ENCODE measurements around the gene PPM1H. TPM values are rescaled to one million over a fixed set of nuclear protein-coding genes. Genes with fewer than 3 reads are reported as not detected.

Gene PPM1H
- total RNA-seq, 1 donor, result 1.3 TPM

DNA sequence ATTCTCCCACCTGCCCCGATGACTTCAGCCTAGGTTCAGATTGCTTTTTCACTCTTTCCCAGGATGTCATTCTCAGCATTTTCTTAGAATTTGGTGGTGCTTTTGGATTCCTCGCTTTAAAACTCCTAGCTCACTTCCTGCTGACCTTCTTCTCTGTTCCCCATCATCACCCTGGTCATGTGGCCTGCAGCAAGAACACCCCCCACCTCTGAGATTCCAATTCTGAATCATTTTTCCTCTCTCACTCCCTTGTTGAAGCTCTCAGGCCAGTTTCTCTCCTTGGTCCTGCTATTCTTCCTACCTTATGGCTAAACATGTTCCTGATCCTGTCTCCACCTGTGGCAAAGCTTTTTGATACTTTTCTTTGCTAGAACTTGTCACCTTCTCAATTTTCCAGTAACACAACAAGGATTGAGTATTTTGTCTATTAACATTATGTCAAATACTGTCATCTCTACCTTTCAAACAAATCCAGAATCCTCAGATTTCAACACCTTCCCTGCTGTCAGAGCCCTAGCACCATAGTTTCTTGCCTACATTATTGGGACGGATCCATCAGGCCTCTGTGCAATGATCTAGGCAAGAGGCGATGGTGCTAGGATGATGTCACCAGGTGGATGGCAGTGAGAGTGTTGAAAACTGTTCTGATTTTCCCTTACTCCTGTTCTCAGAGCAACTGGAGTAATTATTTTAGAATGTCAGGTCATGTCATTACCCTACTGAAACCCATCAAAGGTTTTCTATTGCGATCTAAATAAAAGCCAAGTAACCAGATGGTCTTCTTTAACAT is 234.7 kb downstream of the PPM1H start:
- no peaks in the 10 kb centered on the region for H3K9me3 ChIP-seq (ENCODE audit: low read depth, low read length)
- peaks cover 22% of the 10 kb centered on the region for H3K4me1 ChIP-seq (ENCODE audit: insufficient read depth, low read length)
- H3K4me3 ChIP-seq (ENCODE audit: low read length), result no peak overlapping the region
- no peaks in the 10 kb centered on the region for H3K27me3 ChIP-seq (ENCODE audit: insufficient read depth, low read length)

DNA sequence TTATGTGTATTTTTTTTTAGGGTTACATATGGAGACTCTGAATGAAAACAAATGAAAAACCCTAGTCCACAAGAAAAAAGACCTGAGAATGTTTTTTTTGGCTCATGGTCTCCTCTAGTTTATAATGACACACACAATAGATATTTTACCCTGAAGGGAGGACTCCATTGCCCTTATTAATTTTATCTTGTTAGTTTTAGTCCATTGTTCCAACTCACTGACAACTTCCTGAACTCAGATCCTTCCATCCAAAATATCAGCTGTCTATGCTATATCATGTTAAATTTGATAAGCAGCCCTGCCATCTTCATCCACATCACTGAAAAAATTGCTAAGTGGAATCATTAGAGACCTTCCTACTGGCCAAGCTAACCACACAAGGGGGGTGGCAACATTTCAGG is 236.2 kb downstream of the PPM1H start:
- no peak overlapping the region for H3K4me3 ChIP-seq (ENCODE audit: low read length)
- no peaks in the 10 kb centered on the region for H3K9me3 ChIP-seq (ENCODE audit: low read depth, low read length)
- H3K4me1 ChIP-seq (ENCODE audit: insufficient read depth, low read length), result peaks cover 21% of the 10 kb centered on the region
- no peaks in the 10 kb centered on the region for H3K27me3 ChIP-seq (ENCODE audit: insufficient read depth, low read length)

DNA sequence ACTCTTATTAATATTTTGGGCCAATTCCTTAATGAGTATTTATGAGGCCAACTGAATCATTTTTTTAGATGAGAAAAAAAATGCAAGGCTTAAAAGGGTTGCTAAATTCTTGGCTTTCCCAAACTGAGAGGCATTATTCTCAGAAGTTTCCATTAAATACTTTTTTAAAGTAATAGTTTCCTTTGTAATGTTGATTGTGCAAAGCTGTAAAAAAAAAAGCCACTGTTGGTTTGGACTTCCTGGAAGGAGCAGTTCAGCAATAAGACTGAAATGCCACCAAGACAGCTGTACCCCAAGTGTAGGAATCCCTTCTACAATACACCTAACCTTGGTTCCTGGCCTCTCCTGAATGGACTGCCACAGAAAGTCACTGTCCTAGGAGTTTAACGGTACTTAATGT is 237.1 kb downstream of the PPM1H start:
- Histone ChIP-seq H3K27me3 (ENCODE audit: insufficient read depth, low read length) (no peaks in the 10 kb centered on the region), H3K9me3 (ENCODE audit: low read depth, low read length) (no peaks in the 10 kb centered on the region), H3K4me3 (ENCODE audit: low read length) (no peak overlapping the region), H3K4me1 (ENCODE audit: insufficient read depth, low read length) (peaks cover 13% of the 10 kb centered on the region)

DNA sequence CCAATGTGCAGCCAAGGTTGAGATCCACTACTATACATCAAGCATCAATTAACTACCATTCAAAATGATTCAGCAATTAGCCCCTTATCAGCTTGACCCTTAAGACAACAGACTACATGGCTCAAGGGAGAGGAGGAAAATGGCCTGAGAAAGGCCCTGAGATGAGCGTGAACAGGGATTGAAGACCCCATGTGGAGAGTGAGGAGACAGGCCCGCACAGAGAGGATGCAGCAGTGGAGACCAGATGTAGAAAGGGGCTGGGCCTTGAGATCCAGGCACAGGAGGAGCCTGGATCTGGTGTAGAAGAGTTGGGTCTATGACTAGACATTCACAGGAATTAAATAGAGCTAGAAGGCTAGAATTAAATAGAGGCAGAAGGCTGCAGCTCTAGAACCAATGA is 239.3 kb downstream of the PPM1H start:
- no peak overlapping the region for H3K4me3 ChIP-seq (ENCODE audit: low read length)
- no peaks in the 10 kb centered on the region for H3K27me3 ChIP-seq (ENCODE audit: insufficient read depth, low read length)
- no peaks in the 10 kb centered on the region for H3K9me3 ChIP-seq (ENCODE audit: low read depth, low read length)
- H3K4me1 ChIP-seq (ENCODE audit: insufficient read depth, low read length), result peaks cover 4% of the 10 kb centered on the region

DNA sequence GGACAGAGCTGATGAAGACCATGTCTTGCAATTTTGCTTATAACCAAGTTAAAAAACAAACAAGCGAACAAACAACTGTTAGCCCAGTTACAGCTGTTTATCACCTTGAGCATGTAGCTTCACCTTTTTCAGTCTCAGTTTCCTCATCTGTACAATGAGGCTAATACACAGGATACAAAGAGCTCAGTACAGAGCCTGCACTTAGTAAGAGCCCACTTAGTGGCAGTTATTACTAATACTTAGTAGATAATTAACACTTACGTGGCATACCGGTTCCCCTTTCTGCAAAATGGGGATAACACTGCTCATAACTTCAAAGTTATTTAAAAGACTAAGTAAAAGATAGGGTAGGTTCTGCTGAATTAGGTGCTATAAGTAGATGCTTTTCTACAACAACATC is 240.3 kb downstream of the PPM1H start:
- no peaks in the 10 kb centered on the region for H3K27me3 ChIP-seq (ENCODE audit: insufficient read depth, low read length)
- no peaks in the 10 kb centered on the region for H3K9me3 ChIP-seq (ENCODE audit: low read depth, low read length)
- peaks cover 4% of the 10 kb centered on the region for H3K4me1 ChIP-seq (ENCODE audit: insufficient read depth, low read length)
- no peak overlapping the region for H3K4me3 ChIP-seq (ENCODE audit: low read length)

DNA sequence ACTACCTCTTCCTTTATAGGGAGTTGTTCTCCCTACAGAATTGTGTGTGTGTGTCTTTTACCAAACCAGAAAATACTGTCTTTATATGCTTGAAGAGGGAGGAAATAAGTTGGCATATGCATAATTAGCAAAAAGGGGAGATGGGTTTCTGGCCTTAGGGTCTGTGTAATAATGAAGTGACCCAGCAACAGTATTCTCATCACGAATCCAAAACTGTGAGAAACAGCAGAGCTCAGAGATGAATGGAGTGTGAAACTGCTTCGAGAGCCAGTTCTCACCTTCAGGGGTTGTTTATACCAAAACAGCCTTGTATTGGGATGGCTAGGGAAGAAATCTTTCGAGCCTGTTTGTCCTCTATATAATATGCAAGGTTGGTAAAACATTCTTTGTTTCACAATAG is 240.8 kb downstream of the PPM1H start:
- Histone ChIP-seq H3K9me3 (ENCODE audit: low read depth, low read length) (no peaks in the 10 kb centered on the region), H3K4me3 (ENCODE audit: low read length) (no peak overlapping the region), H3K27me3 (ENCODE audit: insufficient read depth, low read length) (no peaks in the 10 kb centered on the region), H3K4me1 (ENCODE audit: insufficient read depth, low read length) (peaks cover 4% of the 10 kb centered on the region)

DNA sequence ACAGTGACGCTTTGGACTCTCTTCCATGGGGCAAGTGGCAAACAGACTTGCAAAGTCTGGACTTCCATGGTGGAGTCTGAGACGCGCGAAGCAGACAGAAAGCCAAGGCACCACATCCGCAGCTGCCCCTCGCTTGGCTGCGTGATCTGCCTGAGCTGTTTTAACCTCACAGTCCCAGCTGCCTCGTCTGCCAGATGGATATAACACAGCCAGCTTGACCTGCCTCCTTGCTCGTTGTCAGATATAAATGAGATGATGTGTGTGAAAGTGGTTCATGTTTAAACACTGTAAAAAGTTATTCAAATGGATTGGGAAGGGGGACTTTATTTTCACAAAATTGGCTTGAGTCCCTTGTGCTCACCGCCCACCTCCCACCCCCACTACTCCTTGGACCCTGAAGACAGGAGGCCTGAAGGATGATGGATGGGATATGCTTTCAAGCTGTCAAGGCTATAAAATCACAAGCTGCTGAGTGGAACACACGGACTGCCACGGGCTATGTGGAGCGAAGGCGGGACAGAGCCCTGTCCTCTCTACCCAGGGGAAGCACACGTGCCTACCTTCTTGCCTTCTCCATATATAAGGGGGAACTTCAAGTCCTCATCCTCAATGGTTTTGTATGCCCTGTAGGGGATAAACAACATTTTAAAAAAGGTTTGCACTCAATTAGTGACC is 241.4 kb downstream of the PPM1H start:
- Histone ChIP-seq H3K4me1 (ENCODE audit: insufficient read depth, low read length) (peaks cover 4% of the 10 kb centered on the region), H3K4me3 (ENCODE audit: low read length) (no peak overlapping the region), H3K27me3 (ENCODE audit: insufficient read depth, low read length) (no peaks in the 10 kb centered on the region), H3K9me3 (ENCODE audit: low read depth, low read length) (no peaks in the 10 kb centered on the region)

DNA sequence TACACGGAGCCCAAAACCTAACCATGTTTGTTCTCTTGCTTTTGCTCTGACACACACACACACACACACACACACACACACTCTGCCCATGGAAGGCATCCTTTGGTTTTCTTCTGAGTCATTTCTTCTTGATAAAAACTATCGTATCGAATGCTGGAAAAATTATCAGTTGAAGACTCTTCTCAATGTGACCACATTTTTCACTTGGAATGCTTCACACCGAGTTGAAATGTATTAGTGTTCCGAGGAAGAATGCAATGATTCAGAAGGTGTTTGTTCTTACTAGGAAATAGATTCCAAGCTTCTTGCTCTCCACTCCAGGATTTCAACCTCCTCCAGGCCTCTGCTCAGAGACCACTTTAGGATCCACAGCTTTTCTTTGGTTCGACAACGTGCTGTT is 242.1 kb downstream of the PPM1H start:
- Histone ChIP-seq H3K9me3 (ENCODE audit: low read depth, low read length) (no peaks in the 10 kb centered on the region), H3K4me3 (ENCODE audit: low read length) (no peak overlapping the region), H3K4me1 (ENCODE audit: insufficient read depth, low read length) (peaks cover under 1% of the 10 kb centered on the region), H3K27me3 (ENCODE audit: insufficient read depth, low read length) (no peaks in the 10 kb centered on the region)

DNA sequence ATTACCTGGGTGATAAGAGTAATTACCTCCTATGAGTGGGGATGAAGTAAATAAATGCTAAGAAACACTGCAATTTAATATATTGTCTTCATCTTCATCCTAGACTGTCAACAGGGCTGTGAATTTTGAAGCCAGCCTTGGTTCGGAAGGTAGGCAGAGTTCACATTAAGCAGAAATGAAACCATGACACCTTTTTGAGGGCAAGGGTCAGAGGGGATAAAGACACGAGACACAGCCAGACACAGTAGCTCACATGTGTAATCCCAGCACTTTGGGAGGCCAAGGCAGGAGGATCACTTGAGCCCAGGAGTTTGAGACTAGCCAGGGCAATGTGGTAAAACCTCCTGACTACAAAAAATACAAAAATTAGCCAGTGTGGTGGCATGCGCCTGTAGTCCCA is 243.6 kb downstream of the PPM1H start:
- Histone ChIP-seq H3K9me3 (ENCODE audit: low read depth, low read length) (no peaks in the 10 kb centered on the region), H3K27me3 (ENCODE audit: insufficient read depth, low read length) (no peaks in the 10 kb centered on the region), H3K4me1 (ENCODE audit: insufficient read depth, low read length) (no peaks in the 10 kb centered on the region), H3K4me3 (ENCODE audit: low read length) (no peak overlapping the region)

DNA sequence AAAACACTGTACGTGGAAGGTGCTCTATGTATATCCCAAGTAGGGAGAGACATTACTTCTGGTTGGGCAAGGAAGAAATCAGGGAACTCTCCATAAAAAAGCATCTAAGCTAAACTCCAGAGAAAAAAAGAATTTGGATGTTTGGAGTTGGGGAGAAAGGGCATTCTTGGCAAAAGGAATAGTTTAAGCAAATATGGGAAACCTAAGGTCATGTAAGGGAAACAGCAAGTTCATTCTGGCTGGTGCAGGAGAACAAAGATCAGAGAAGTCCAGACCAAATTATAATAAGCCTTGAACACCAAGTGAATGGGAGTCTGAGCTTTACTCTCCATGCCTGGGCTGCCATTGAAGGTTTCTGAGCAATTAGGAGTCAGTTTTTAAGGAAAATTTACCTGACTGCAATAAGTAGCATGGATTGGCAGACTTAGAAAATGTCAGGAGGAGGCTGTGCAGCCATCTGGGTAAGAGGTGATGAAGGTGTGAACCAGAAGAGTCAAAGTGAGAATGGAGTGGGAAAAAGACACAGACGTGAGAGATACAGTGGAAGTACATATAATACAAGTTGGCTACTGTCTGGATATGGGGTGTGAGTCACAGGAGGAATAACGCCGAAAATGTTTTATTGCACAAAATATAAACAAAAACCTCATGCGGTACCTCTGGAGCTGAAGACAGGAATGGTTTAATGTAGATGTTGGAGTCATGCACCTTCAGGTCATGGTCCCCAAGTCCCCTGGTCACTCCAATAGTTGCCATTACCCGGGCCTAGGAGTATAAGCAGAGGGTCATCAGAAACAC is 245.7 kb downstream of the PPM1H start:
- Histone ChIP-seq H3K27me3 (ENCODE audit: insufficient read depth, low read length) (no peaks in the 10 kb centered on the region), H3K9me3 (ENCODE audit: low read depth, low read length) (no peaks in the 10 kb centered on the region), H3K4me3 (ENCODE audit: low read length) (no peak overlapping the region), H3K4me1 (ENCODE audit: insufficient read depth, low read length) (no peaks in the 10 kb centered on the region)

DNA sequence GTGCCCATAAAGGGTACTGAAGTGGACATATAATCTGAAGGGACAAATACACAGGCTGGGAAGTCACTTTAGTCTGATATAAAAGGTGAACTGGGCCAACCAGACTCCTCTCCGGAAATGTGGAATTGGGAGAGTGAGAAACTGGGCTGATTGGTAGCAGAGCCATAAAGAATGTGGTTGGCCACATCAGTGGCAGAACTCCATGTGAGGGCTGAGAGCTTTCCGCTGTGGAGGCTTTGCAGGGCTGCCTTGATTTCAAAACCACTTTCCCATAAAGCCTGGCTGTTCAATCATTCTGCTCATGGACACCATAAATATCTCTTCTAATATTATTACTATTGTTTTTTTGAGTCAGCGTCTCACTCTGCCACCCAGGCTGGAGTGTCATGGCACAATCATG is 248.0 kb downstream of the PPM1H start:
- no peak overlapping the region for H3K4me3 ChIP-seq (ENCODE audit: low read length)
- no peaks in the 10 kb centered on the region for H3K4me1 ChIP-seq (ENCODE audit: insufficient read depth, low read length)
- H3K27me3 ChIP-seq (ENCODE audit: insufficient read depth, low read length), result no peaks in the 10 kb centered on the region
- no peaks in the 10 kb centered on the region for H3K9me3 ChIP-seq (ENCODE audit: low read depth, low read length)

DNA sequence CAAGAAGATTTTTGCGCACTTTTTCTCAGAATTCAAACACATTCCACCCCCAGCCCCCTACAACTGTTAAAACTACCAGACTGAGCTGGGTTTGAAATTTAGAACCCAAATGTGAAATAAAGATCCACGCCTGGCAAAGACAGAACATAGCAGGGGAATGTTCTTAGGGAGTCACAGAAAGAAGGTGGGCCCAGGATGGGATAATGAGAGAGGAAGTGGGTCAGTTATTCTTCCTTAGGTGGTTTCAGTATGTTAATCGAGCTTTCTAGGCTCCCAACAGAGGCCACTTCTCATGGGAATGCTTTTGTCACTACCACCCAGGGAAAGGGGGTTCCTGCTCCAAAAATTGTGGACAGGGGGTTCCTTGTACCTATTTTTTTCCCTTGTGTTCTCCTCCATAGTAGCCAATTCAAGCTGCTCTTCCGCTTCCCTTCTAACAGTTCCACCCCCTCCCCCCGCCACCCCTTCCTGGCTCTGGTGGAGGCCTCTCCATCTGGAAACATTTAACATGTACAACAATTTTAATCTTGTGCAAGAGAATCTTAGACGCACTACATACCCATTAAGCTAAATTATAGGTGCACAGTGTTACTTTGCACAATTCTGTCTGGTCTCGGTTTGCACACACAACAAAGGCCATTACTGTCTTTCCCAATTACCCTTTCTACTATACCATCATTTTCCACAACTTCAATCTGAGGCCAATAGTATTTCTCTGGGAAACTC is 250.2 kb downstream of the PPM1H start:
- H3K4me1 ChIP-seq (ENCODE audit: insufficient read depth, low read length), result no peaks in the 10 kb centered on the region
- no peaks in the 10 kb centered on the region for H3K27me3 ChIP-seq (ENCODE audit: insufficient read depth, low read length)
- no peaks in the 10 kb centered on the region for H3K9me3 ChIP-seq (ENCODE audit: low read depth, low read length)
- H3K4me3 ChIP-seq (ENCODE audit: low read length), result no peak overlapping the region

DNA sequence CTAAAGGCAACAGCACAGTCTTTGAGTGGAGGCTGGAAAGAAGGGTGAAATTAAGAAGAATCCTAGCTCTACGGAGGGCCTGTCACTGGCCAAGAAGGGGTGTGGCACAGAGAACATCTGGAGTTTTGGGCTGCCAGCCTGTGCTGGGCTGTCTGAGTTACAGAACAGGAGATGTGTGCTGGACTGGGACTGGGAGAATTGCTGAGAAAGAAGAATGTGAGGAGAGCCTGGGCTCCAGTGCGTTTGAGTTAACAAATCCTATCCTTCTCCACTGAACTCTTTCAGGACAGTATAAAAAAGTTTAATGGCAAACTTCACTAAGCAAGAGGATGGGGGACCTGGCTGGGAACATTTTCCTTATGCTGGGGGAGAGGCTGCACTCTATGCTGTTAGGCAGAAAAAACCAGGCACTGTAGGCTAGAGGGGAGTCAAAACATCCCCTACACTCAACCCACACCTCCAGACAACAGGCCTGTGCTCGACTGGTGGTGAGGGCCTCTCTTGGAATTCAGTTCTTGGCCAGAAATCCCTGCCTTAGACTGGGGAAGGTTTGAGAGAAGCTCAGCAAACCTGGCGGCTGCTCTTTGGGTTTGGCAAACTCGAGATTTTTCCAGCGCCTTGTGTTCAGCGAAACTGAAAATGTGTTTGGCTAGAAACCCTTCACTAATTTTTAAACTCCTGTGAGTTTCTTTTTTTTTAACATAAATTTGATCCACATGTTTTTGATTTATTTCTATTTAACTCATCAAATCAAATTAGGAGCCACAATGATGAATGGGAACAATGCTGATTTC is 251.0 kb downstream of the PPM1H start:
- H3K27me3 ChIP-seq (ENCODE audit: insufficient read depth, low read length), result no peaks in the 10 kb centered on the region
- H3K4me3 ChIP-seq (ENCODE audit: low read length), result no peak overlapping the region
- no peaks in the 10 kb centered on the region for H3K9me3 ChIP-seq (ENCODE audit: low read depth, low read length)
- no peaks in the 10 kb centered on the region for H3K4me1 ChIP-seq (ENCODE audit: insufficient read depth, low read length)

DNA sequence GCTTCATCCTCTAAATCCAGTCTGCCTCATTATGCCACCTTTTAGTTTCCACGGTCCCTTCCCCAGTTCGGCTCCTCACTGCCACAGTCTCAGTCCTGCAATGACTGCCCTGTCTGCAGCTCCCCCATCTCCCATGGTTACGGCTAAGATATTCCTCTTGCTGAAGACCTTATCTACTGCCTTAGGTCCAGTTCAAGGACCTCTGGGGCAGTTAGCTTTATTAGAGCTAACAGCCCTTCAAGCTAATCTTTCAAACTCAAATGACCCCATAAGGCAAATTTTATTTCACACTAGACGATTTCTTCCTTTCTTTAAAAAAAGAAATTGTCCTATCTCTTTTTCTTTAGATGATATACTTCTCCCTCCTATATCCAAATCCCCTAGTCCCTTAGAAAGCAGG is 253.6 kb downstream of the PPM1H start:
- no peak overlapping the region for H3K4me3 ChIP-seq (ENCODE audit: low read length)
- no peaks in the 10 kb centered on the region for H3K9me3 ChIP-seq (ENCODE audit: low read depth, low read length)
- H3K4me1 ChIP-seq (ENCODE audit: insufficient read depth, low read length), result no peaks in the 10 kb centered on the region
- H3K27me3 ChIP-seq (ENCODE audit: insufficient read depth, low read length), result no peaks in the 10 kb centered on the region

Measured in mononuclear cell (primary cell).